SK-N-SH treated with all-trans-retinoic acid at 6 μM for 48 hours (cell line): ENCODE data around the gene PTPN12.

Experiments used
- ARNTL ChIP-seq: fragments of 450-650 bp; formaldehyde crosslinking; IDR thresholded peaks from 2 replicates; pipeline ENCODE4 v1.5.0; 2020; ENCODE audit warnings: low read depth, mild to moderate bottlenecking, moderate library complexity, borderline replicate concordance
- ESRRG ChIP-seq: fragments of 250-450 bp; sonication (Bioruptor Pico); IDR thresholded peaks from 2 replicates; pipeline ENCODE4 v1.6.1; 2021; ENCODE audit warnings: mild to moderate bottlenecking
- PPARA ChIP-seq: fragments of 250-450 bp; sonication (Bioruptor Pico); IDR thresholded peaks from 2 replicates; pipeline ENCODE4 v1.5.0; 2020; ENCODE audit warnings: mild to moderate bottlenecking, borderline replicate concordance
- RARB ChIP-seq: fragments of 250-450 bp; sonication (Bioruptor Pico); IDR thresholded peaks from 2 replicates; pipeline ENCODE4 v1.8.0; 2021; ENCODE audit warnings: mild to moderate bottlenecking, moderate library complexity
- TOX ChIP-seq: fragments of 250-450 bp; sonication (Bioruptor Pico); IDR thresholded peaks from 2 replicates; pipeline ENCODE4 v1.8.0; 2021; ENCODE audit warnings: mild to moderate bottlenecking, moderate library complexity, borderline replicate concordance
- ZFP3 ChIP-seq: fragments of 250-450 bp; sonication (Bioruptor Pico); IDR thresholded peaks from 2 replicates; pipeline ENCODE4 v1.5.0; 2020; ENCODE audit warnings: mild to moderate bottlenecking, moderate library complexity
- ZFP30 ChIP-seq: fragments of 450-650 bp; formaldehyde crosslinking; IDR thresholded peaks from 2 replicates; pipeline ENCODE4 v1.5.0; 2022; ENCODE audit warnings: mild to moderate bottlenecking, moderate library complexity
- ZNF70 ChIP-seq: fragments of 450-650 bp; formaldehyde crosslinking; IDR thresholded peaks from 2 replicates; pipeline ENCODE4 v1.5.0; 2020; ENCODE audit warnings: mild to moderate bottlenecking, moderate library complexity
- ZNF8 ChIP-seq: fragments of 450-650 bp; formaldehyde crosslinking; IDR thresholded peaks from 2 replicates; pipeline ENCODE4 v1.5.0; 2020; ENCODE audit warnings: mild to moderate bottlenecking, moderate library complexity
- TF ChIP-seq, protein P1 (sequence below): fragments of 250-450 bp; sonication (Bioruptor Pico); IDR thresholded peaks from 2 replicates; pipeline ENCODE4 v1.5.1; 2020; ENCODE audit warnings: low read depth, mild to moderate bottlenecking, moderate library complexity
- TF ChIP-seq, protein P2 (sequence below): fragments of 250-450 bp; sonication (Bioruptor Pico); IDR thresholded peaks from 2 replicates; pipeline ENCODE4 v1.8.0; 2020; ENCODE audit warnings: mild to moderate bottlenecking, moderate library complexity, borderline replicate concordance
- TF ChIP-seq, protein P3 (sequence below): fragments of 250-450 bp; sonication (Bioruptor Pico); IDR thresholded peaks from 2 replicates; pipeline ENCODE4 v1.5.1; 2021; ENCODE audit warnings: mild to moderate bottlenecking, moderate library complexity

DNA sequence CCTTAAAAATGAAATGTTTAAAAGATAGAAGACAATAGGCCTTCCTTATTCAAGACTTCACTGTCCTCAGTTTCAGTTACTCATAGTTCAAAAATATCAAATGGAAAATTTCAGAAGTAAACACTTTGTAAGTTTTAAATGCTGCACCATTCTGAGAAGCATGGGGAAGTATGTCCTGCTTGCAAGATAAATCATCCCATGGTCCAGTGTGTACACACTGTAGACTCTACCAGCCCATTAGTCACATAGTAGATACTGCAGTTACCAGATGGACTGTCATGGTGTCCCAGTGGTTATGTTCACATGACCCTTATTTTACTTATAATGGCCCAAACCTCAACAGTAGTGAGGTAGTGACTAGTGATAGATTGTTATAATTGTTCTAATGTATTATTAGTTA, 69.5 kb downstream of the PTPN12 start:
- TF ChIP-seq ARNTL (CRISPR knock-in tag) (no peak), PPARA (CRISPR knock-in tag) (no peak), ZFP3 (CRISPR knock-in tag) (no peak), TOX (CRISPR knock-in tag) (no peak), ZFP30 (CRISPR knock-in tag) (no peak), ZNF70 (CRISPR knock-in tag) (no peak), ZNF8 (CRISPR knock-in tag) (no peak), RARB (CRISPR knock-in tag) (no peak), ESRRG (CRISPR knock-in tag) (no peak)
- TF ChIP-seq, protein P1, sequence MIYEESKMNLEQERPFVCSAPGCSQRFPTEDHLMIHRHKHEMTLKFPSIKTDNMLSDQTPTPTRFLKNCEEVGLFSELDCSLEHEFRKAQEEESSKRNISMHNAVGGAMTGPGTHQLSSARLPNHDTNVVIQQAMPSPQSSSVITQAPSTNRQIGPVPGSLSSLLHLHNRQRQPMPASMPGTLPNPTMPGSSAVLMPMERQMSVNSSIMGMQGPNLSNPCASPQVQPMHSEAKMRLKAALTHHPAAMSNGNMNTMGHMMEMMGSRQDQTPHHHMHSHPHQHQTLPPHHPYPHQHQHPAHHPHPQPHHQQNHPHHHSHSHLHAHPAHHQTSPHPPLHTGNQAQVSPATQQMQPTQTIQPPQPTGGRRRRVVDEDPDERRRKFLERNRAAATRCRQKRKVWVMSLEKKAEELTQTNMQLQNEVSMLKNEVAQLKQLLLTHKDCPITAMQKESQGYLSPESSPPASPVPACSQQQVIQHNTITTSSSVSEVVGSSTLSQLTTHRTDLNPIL (CRISPR knock-in tag) = no peak
- TF ChIP-seq, protein P2, sequence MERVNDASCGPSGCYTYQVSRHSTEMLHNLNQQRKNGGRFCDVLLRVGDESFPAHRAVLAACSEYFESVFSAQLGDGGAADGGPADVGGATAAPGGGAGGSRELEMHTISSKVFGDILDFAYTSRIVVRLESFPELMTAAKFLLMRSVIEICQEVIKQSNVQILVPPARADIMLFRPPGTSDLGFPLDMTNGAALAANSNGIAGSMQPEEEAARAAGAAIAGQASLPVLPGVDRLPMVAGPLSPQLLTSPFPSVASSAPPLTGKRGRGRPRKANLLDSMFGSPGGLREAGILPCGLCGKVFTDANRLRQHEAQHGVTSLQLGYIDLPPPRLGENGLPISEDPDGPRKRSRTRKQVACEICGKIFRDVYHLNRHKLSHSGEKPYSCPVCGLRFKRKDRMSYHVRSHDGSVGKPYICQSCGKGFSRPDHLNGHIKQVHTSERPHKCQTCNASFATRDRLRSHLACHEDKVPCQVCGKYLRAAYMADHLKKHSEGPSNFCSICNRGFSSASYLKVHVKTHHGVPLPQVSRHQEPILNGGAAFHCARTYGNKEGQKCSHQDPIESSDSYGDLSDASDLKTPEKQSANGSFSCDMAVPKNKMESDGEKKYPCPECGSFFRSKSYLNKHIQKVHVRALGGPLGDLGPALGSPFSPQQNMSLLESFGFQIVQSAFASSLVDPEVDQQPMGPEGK (CRISPR knock-in tag) = no peak
- TF ChIP-seq, protein P3, sequence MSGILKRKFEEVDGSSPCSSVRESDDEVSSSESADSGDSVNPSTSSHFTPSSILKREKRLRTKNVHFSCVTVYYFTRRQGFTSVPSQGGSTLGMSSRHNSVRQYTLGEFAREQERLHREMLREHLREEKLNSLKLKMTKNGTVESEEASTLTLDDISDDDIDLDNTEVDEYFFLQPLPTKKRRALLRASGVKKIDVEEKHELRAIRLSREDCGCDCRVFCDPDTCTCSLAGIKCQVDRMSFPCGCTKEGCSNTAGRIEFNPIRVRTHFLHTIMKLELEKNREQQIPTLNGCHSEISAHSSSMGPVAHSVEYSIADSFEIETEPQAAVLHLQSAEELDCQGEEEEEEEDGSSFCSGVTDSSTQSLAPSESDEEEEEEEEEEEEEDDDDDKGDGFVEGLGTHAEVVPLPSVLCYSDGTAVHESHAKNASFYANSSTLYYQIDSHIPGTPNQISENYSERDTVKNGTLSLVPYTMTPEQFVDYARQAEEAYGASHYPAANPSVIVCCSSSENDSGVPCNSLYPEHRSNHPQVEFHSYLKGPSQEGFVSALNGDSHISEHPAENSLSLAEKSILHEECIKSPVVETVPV (CRISPR knock-in tag) = no peak
